ENCODE data around the gene CIDEB.

DNA sequence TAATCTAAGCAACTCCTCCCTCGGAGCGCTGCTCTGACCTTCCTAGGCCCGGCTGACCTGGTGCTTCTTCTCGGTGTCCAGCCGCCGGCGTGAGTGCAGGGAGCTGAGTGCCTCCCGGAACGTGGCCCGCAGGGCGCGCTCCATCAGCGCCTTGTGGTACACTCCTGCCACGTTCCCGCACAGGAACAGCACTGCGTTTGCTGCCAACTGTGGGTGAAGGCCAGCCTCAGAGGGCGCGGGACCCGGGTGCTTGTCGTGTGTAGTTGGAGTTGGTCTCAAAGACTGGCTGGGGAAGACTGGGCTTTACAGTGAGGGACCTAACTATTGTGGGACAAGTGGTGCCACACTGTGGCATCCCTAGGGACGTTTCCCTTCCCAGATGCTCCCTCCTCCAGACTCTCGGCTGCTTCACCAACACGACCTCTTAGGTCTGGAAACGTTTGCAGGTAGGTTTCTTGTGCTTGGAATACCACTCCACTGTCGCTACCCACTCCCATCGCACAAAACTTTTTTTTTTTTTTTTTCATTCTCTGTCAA lies 24.0 kb upstream of the CIDEB start:
- TF ChIP-seq, protein P1, sequence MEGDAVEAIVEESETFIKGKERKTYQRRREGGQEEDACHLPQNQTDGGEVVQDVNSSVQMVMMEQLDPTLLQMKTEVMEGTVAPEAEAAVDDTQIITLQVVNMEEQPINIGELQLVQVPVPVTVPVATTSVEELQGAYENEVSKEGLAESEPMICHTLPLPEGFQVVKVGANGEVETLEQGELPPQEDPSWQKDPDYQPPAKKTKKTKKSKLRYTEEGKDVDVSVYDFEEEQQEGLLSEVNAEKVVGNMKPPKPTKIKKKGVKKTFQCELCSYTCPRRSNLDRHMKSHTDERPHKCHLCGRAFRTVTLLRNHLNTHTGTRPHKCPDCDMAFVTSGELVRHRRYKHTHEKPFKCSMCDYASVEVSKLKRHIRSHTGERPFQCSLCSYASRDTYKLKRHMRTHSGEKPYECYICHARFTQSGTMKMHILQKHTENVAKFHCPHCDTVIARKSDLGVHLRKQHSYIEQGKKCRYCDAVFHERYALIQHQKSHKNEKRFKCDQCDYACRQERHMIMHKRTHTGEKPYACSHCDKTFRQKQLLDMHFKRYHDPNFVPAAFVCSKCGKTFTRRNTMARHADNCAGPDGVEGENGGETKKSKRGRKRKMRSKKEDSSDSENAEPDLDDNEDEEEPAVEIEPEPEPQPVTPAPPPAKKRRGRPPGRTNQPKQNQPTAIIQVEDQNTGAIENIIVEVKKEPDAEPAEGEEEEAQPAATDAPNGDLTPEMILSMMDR (IDR thresholded peaks at IDR 0.05; ENCODE audit: low read length): no peak
- TF ChIP-seq EZH2 (optimal IDR thresholded peaks at IDR 0.05; ENCODE audit: low read depth, low read length): no peak

Data from MM.1S (cell line).